Activated T-cell treated with anti-CD3 and anti-CD28 coated beads, Interleukin-2, amount 50 U/mL, for 4 hours (primary cell): ENCODE measurements around the gene CEP112. TPM values are rescaled to one million over a fixed set of nuclear protein-coding genes. Genes with fewer than 3 reads are reported as not detected.

ENCODE experiments used
- ATAC-seq, 2 donors: fragments of 200-7000 bp; cut with Tn5 transposase; one replicate each; pipeline ENCODE4 v1.10.0; 2021
- DNase-seq: peaks from one replicate; pipeline ENCODE4 v3.0.0-alpha.2; 2020
- H3K27me3 Mint-ChIP-seq: one replicate; pipeline ENCODE4 v1.8.0; 2021; ENCODE audit warnings: low read depth, mixed read lengths
- H3K36me3 Mint-ChIP-seq: one replicate; pipeline ENCODE4 v1.8.0; 2022; ENCODE audit warnings: mixed read lengths; ENCODE audit not compliant: insufficient read depth
- H3K4me1 Mint-ChIP-seq: one replicate; pipeline ENCODE4 v1.8.0; 2021; ENCODE audit warnings: low read depth, mixed read lengths
- H3K4me3 Mint-ChIP-seq: one replicate; pipeline ENCODE4 v1.8.0; 2021; ENCODE audit warnings: mild to moderate bottlenecking, moderate library complexity, mixed read lengths
- H3K9me3 Mint-ChIP-seq: one replicate; pipeline ENCODE4 v1.8.0; 2021; ENCODE audit warnings: mixed read lengths
- total RNA-seq, 3 donors: library from RNA; stranded (reverse); gene quantifications; one replicate each; pipeline ENCODE4 v1.2.1, GENCODE V29; 2021

CEP112 gene
- total RNA-seq, 3 donors from 2014 or later = 0.71 to 1.5 (median 0.95) TPM

GRCh38 chr17:65918500-65918899 is 273.4 kb downstream of the CEP112 start:
- Mint-ChIP-seq H3K4me3 (no peak overlapping the region), H3K9me3 (peaks cover 6% of the 10 kb centered on the region), H3K4me1 (peaks cover 19% of the 10 kb centered on the region), H3K27me3 (no peaks in the 10 kb centered on the region), H3K36me3 (peaks cover 2% of the 10 kb centered on the region)
- ATAC-seq (no peak), DNase-seq (no peak)

- Mint-ChIP-seq H3K9me3 (peaks cover 6% of the 10 kb centered on the region), H3K4me1 (peaks cover 19% of the 10 kb centered on the region), H3K36me3 (peaks cover 2% of the 10 kb centered on the region), H3K27me3 (no peaks in the 10 kb centered on the region), H3K4me3 (no peak overlapping the region)
- ATAC-seq = no peak
- no peak for DNase-seq
Measured at GRCh38 chr17:65917560-65917959, 274.4 kb downstream of the CEP112 start.

DNA sequence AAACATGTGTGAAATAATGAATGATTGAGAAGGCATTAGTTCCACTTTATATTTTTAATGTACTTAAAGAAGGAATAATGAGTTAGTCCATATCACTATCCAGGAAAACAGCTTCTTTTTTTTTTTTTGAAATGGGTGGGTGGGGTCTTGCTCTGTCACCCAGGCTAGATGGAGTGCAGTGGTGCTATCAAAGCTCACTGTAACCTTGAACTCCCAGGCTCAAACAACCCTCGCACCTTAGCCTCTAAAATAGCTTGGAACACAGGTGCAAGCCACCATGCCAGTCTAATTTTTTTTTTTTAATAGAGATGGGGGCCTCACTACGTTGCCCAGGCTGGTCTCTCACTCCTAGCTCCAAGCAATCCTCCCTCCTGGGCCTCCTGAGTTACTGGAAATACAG is 275.5 kb downstream of the CEP112 start:
- ATAC-seq (no peak), DNase-seq (no peak)
- peaks cover 19% of the 10 kb centered on the region for H3K4me1 Mint-ChIP-seq
- no peak overlapping the region for H3K4me3 Mint-ChIP-seq
- peaks cover 12% of the 10 kb centered on the region for H3K9me3 Mint-ChIP-seq
- H3K36me3 Mint-ChIP-seq = peaks cover 2% of the 10 kb centered on the region
- H3K27me3 Mint-ChIP-seq = no peaks in the 10 kb centered on the region

GRCh38 chr17:65914784-65915342 is 277.1 kb downstream of the CEP112 start:
- peaks cover 15% of the 10 kb centered on the region for H3K4me1 Mint-ChIP-seq
- ATAC-seq = peak in 1 of 2 donors; percentile 86

GRCh38 chr17:65913326-65913850 is 278.5 kb downstream of the CEP112 start:
- H3K9me3 Mint-ChIP-seq = peaks cover 33% of the 10 kb centered on the region
- H3K4me3 Mint-ChIP-seq = no peak overlapping the region
- H3K36me3 Mint-ChIP-seq = peaks cover 3% of the 10 kb centered on the region
- no peak for DNase-seq
- H3K4me1 Mint-ChIP-seq = peaks cover 15% of the 10 kb centered on the region
- no peak for ATAC-seq
- no peaks in the 10 kb centered on the region for H3K27me3 Mint-ChIP-seq

More at GRCh38 chr17:65914784-65915342, 277.1 kb downstream of the CEP112 start:
- peak overlapping the region; percentile 36 for H3K4me3 Mint-ChIP-seq
- H3K9me3 Mint-ChIP-seq = peaks cover 23% of the 10 kb centered on the region
- no peak for DNase-seq
- H3K27me3 Mint-ChIP-seq = no peaks in the 10 kb centered on the region
- peaks cover 2% of the 10 kb centered on the region for H3K36me3 Mint-ChIP-seq

DNA sequence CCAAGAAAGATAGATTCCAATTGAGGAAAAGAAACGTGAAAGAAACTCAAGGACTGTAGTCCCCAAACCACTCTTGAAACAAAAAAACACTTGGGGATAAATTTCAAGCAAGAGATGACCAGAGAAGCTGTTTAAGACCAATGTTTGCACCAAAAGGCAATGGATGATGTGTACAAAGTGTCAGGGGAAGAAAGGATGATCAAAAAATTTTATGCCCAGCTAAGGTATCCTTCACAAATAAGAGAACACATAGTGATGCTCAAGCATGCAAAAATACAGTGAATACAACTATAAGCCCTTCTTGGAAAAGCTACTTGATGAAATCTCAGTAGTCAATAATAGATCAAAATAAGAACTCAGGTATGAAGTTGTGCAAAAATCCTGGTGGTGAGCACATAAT is 281.1 kb downstream of the CEP112 start:
- peaks cover 33% of the 10 kb centered on the region for H3K9me3 Mint-ChIP-seq
- H3K4me3 Mint-ChIP-seq = no peak overlapping the region
- no peak for DNase-seq
- peaks cover 5% of the 10 kb centered on the region for H3K36me3 Mint-ChIP-seq
- H3K4me1 Mint-ChIP-seq = peaks cover 13% of the 10 kb centered on the region
- no peaks in the 10 kb centered on the region for H3K27me3 Mint-ChIP-seq
- no peak for ATAC-seq

DNA sequence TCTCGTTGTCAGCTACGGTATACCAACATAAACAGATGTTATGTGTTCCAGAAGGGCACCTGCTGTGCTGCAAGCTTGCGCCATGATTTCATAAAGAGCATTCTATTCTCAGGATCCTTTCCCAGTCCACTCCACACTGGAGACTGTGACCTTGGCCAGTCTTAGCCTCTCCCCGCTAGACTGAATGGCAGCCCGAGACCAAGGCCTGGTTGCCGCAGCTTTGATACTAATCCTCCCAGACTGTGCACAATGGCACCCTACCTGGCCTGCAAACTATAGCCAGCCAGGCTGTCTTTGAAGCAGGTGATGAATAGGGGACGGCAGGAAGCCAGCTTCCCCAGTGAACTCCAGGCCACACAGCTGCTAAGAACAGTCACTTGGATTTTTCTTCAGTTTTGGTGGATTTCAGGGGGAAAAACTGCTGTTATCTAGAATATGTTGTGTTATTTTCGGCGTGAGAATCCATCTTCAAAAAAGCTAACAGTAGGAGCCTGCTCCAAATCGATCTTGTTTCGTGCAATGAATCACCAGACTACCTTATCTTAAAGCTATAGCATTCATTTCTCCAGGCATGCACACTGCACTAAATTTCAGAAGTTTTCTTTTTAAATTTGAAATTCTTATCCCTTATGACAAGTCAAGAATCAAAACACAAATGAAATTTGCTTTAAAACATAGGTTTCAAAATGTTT is 289.0 kb downstream of the CEP112 start:
- Mint-ChIP-seq H3K4me3 (no peak overlapping the region), H3K36me3 (no peaks in the 10 kb centered on the region), H3K4me1 (no peaks in the 10 kb centered on the region), H3K9me3 (no peaks in the 10 kb centered on the region), H3K27me3 (no peaks in the 10 kb centered on the region)
- ATAC-seq (no peak), DNase-seq (no peak)

- DNase-seq (no peak), ATAC-seq (no peak)
- Mint-ChIP-seq H3K9me3 (no peaks in the 10 kb centered on the region), H3K27me3 (no peaks in the 10 kb centered on the region), H3K36me3 (no peaks in the 10 kb centered on the region), H3K4me3 (no peak overlapping the region), H3K4me1 (no peaks in the 10 kb centered on the region)
Measured at GRCh38 chr17:65902155-65902554, 289.8 kb downstream of the CEP112 start.

DNA sequence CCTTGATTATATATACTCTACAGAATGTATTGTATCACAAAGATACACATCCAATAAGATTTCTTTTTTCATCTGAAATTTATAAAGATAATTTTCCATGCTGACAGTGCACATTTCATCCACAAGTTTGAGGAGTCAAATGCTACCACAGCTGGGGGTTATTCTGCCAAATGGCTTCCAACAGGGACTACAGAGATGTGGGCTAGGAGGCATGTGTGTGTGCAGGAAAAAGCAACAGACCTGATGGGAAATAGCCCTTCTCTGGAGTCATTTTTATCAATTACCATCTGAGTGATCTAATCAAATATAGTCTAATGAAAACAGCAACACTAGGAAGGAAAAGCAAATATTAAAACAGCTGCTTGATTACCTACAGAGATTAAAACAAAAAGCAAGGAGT is 290.5 kb downstream of the CEP112 start:
- ATAC-seq = no peak
- no peaks in the 10 kb centered on the region for H3K36me3 Mint-ChIP-seq
- no peaks in the 10 kb centered on the region for H3K9me3 Mint-ChIP-seq
- no peak for DNase-seq
- no peaks in the 10 kb centered on the region for H3K27me3 Mint-ChIP-seq
- no peaks in the 10 kb centered on the region for H3K4me1 Mint-ChIP-seq
- no peak overlapping the region for H3K4me3 Mint-ChIP-seq

- no peaks in the 10 kb centered on the region for H3K27me3 Mint-ChIP-seq
- ATAC-seq (no peak), DNase-seq (no peak)
- no peak overlapping the region for H3K4me3 Mint-ChIP-seq
- no peaks in the 10 kb centered on the region for H3K36me3 Mint-ChIP-seq
- H3K9me3 Mint-ChIP-seq = no peaks in the 10 kb centered on the region
- H3K4me1 Mint-ChIP-seq = no peaks in the 10 kb centered on the region
Measured at GRCh38 chr17:65900216-65900615, 291.7 kb downstream of the CEP112 start.

DNA sequence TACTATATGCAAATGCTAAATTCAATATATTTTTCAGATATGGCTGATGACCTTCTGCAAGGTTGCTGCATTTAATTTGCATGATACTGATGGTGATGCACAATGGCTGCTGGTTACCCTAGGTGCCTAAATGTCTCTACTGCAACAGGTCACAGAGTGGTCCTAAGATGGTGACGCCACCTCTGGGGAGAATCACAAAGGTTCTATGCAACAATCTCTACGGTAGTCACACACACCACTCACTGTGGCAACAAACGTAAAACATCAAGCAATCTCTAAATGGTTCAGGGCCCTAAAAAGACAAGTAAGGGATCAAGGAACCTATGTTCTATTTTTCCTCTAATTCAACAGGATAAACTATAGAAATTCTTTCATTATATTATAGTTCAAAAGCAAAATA is 293.3 kb downstream of the CEP112 start:
- Mint-ChIP-seq H3K27me3 (no peaks in the 10 kb centered on the region), H3K4me3 (no peak overlapping the region), H3K36me3 (no peaks in the 10 kb centered on the region), H3K4me1 (no peaks in the 10 kb centered on the region), H3K9me3 (no peaks in the 10 kb centered on the region)
- ATAC-seq (no peak), DNase-seq (no peak)

- Mint-ChIP-seq H3K36me3 (no peaks in the 10 kb centered on the region), H3K4me3 (no peak overlapping the region), H3K27me3 (no peaks in the 10 kb centered on the region), H3K4me1 (no peaks in the 10 kb centered on the region), H3K9me3 (no peaks in the 10 kb centered on the region)
- DNase-seq = no peak
- ATAC-seq = no peak
Measured at GRCh38 chr17:65896889-65897288, 295.0 kb downstream of the CEP112 start.

DNA sequence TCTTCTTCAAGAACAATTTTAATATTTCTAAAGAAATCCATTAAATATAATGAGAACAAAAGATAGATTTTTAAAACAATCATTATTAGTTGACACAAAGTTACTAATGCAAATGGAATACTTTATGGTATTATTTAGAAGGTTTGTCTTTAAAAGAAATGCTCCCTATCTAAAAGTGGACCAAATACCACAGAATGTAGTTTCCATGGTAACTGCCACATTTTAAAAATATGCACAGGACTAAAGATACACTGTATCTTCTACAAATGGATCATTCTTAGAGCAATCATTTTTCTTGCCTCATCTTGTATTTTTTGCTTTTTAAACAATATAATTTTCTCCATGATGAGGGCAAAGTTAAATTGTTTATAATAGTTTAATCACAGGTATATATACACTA is 296.0 kb downstream of the CEP112 start:
- DNase-seq (no peak), ATAC-seq (no peak)
- Mint-ChIP-seq H3K9me3 (no peaks in the 10 kb centered on the region), H3K27me3 (no peaks in the 10 kb centered on the region), H3K4me3 (no peak overlapping the region), H3K4me1 (no peaks in the 10 kb centered on the region), H3K36me3 (no peaks in the 10 kb centered on the region)

DNA sequence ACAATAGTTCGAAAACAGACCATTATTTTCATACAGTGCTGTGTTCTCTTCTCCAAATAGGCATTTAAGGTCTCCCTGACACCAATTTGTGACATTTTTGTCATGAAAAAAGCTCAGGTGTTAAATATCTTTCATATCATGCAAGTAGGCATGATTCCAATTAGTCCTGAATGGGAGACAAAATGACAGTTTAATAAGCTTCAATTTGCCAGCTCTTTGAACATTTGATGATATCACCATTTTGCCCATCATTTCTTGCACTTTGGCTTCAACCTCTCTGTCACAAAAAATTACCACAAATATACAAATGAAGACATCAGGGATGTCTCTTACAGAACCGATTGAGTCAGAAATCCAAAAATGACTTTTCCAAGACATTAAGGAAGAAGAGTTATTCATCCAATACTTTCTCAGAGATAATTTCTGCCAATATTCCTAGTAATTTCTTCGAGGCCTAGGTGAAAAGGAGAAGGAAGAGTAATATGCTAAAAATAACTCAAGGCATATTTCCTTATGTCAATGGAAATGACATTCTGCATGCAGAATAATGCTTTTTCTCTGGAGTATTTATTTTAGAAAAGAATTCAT is 298.1 kb downstream of the CEP112 start:
- ATAC-seq (no peak), DNase-seq (no peak)
- Mint-ChIP-seq H3K27me3 (no peaks in the 10 kb centered on the region), H3K36me3 (no peaks in the 10 kb centered on the region), H3K9me3 (no peaks in the 10 kb centered on the region), H3K4me3 (no peak overlapping the region), H3K4me1 (no peaks in the 10 kb centered on the region)

DNA sequence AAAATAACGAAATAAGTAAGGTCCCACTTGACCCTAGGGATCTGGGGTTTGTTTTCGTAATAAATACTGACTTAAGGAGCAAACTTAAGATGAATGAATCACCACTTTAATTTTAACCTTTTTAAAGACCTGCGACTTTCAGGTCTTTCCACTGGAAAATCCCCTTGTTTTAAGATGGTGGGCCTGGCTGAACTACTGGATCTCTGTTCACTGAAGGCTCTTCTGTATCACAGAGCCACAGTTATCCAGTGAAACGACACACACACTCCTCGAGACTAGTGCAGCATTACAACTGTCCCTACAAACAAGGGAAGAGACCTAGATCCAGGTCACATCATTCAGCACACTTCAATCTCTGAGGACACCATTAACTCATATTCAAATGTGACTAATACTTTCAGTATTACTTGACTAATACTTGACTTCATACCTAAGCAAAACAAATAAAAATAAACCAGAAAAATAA is 299.0 kb downstream of the CEP112 start:
- Mint-ChIP-seq H3K27me3 (no peaks in the 10 kb centered on the region), H3K9me3 (no peaks in the 10 kb centered on the region), H3K4me1 (no peaks in the 10 kb centered on the region), H3K36me3 (no peaks in the 10 kb centered on the region), H3K4me3 (no peak overlapping the region)
- DNase-seq = no peak
- no peak for ATAC-seq
